Breast epithelium (tissue), 4 donors: Measurements from ENCODE around the gene RAI1. TPM values are rescaled to one million over a fixed set of nuclear protein-coding genes. Genes with fewer than 3 reads are reported as not detected.

Source experiments
- DNase-seq, 2 donors: peaks; one replicate each; pipeline ENCODE4 v3.0.0-alpha.2; 2019; ENCODE audit warnings: low spot score in 2 of 2
- H3K27ac ChIP-seq, 2 donors: fragments of 200-600 bp; sonication (generic) in 1 of 2; one replicate each; pipeline ENCODE4 v1.5.1; 2016 to 2019; ENCODE audit warnings: mild to moderate bottlenecking in 1 of 2
- H3K27me3 ChIP-seq, 2 donors: fragments of 200-600 bp; sonication (generic) in 1 of 2; one replicate each; pipeline versions ENCODE4 v1.5.1 to v1.6.0; 2017 to 2019; ENCODE audit warnings: control low read depth in 1 of 2, mild to moderate bottlenecking in 1 of 2
- H3K36me3 ChIP-seq: fragments of 200-600 bp; one replicate; pipeline ENCODE4 v1.5.1; 2019
- H3K4me1 ChIP-seq, 2 donors: fragments of 200-600 bp; sonication (generic); one replicate each; pipeline ENCODE4 v1.5.1; 2016 to 2019; ENCODE audit warnings: control low read depth in 1 of 2
- H3K4me3 ChIP-seq, 3 donors: fragments of 200-600 bp; sonication (generic); 1 replicate in 2 of 3; 2 replicates in 1 of 3; pipeline ENCODE4 v1.5.1; 2016 to 2019; ENCODE audit warnings: mild to moderate bottlenecking in 3 of 3, moderate library complexity in 2 of 3
- H3K9me3 ChIP-seq, 2 donors: fragments of 200-600 bp; sonication (generic) in 1 of 2; one replicate each; pipeline ENCODE4 v1.5.1; 2016 to 2019; ENCODE audit warnings: control low read depth in 1 of 2
- CTCF ChIP-seq, 3 donors: fragments of 450-650 bp; IDR thresholded peaks; one replicate each; pipeline ENCODE4 v1.5.1; 2016 to 2017; ENCODE audit warnings: antibody characterized with exemption in 3 of 3, mild to moderate bottlenecking in 3 of 3, moderate library complexity in 3 of 3
- POLR2A ChIP-seq: fragments of 450-650 bp; IDR thresholded peaks from one replicate; pipeline ENCODE4 v1.6.1; 2016; ENCODE audit warnings: antibody characterized with exemption, mild to moderate bottlenecking, moderate library complexity
- POLR2AphosphoS5 ChIP-seq, 3 donors: sonication (generic); formaldehyde crosslinking; IDR thresholded peaks; one replicate each; pipeline ENCODE4 v1.6.1; 2017; ENCODE audit warnings: antibody characterized with exemption in 3 of 3
- intact Hi-C: fragments of 100-400 bp; cut with DNase I; formaldehyde crosslinking; loops from one replicate; pipeline ENCODE4 v1.15.1; 2023; ENCODE audit warnings: low total_unique reads
- total RNA-seq, 3 donors: library from RNA; depleted of rRNA; stranded (reverse); fragments of >200 nt; gene quantifications; one replicate each; pipeline ENCODE4 v1.1.0, GENCODE V29; 2016

Gene RAI1
- total RNA-seq, 3 donors from 2014 or later = 5.6 to 25.6 (median 20.6) TPM

GRCh38 chr17:17724307-17725010, 43.2 kb downstream of the RAI1 start:
- no peak for DNase-seq
- H3K36me3 ChIP-seq = no peaks in the 10 kb centered on the region
- intact Hi-C loops = loop anchor here (5.0 kb wide), 1 partner anchor 172 kb away; no protein-coding TSS in a partner anchor
- TF ChIP-seq CTCF (IDR thresholded peaks at IDR 0.05) (no peak), POLR2A (no peak), POLR2AphosphoS5 (IDR thresholded peaks at IDR 0.05) (no peak)
- peaks cover 7 to 18% of the 10 kb centered on the region in 2 donors for H3K4me1 ChIP-seq
- no peaks in the 10 kb centered on the region for H3K9me3 ChIP-seq
- peak overlapping the region; percentile 39 to 83 (median 62) for H3K4me3 ChIP-seq
- H3K27ac ChIP-seq = peak overlapping the region; percentile 61 to 93
- H3K27me3 ChIP-seq = no peaks in the 10 kb centered on the region

GRCh38 chr17:17725011-17725751, 43.9 kb downstream of the RAI1 start:
- H3K36me3 ChIP-seq = no peaks in the 10 kb centered on the region
- TF ChIP-seq CTCF (IDR thresholded peaks at IDR 0.05) (no peak), POLR2AphosphoS5 (IDR thresholded peaks at IDR 0.05) (no peak)
- intact Hi-C loops = loop anchor here (5.0 kb wide), 1 partner anchor 173 kb away; no protein-coding TSS in a partner anchor
- H3K27ac ChIP-seq = peak overlapping the region; percentile 41 to 93
- no peaks in the 10 kb centered on the region for H3K9me3 ChIP-seq
- H3K27me3 ChIP-seq = no peaks in the 10 kb centered on the region
- peak overlapping the region; percentile 39 to 83 (median 62) for H3K4me3 ChIP-seq
- peaks cover 7 to 18% of the 10 kb centered on the region in 2 donors for H3K4me1 ChIP-seq
- DNase-seq = no peak

GRCh38 chr17:17725752-17726457, 44.6 kb downstream of the RAI1 start:
- TF ChIP-seq POLR2AphosphoS5 (IDR thresholded peaks at IDR 0.05) = no peak
- TF ChIP-seq CTCF (IDR thresholded peaks at IDR 0.05) = no peak
- TF ChIP-seq POLR2A = no peak
- peaks cover 9 to 18% of the 10 kb centered on the region in 2 donors for H3K4me1 ChIP-seq

GRCh38 chr17:17726458-17727060, 45.3 kb downstream of the RAI1 start:
- H3K4me1 ChIP-seq = peaks cover 11 to 18% of the 10 kb centered on the region in 2 donors
- no peaks in the 10 kb centered on the region for H3K9me3 ChIP-seq
- intact Hi-C loops = loop anchor here (5.0 kb wide), 1 partner anchor 174 kb away; no protein-coding TSS in a partner anchor
- no peaks in the 10 kb centered on the region for H3K27me3 ChIP-seq
- no peaks in the 10 kb centered on the region for H3K36me3 ChIP-seq
- DNase-seq = no peak
- TF ChIP-seq POLR2A (no peak), POLR2AphosphoS5 (IDR thresholded peaks at IDR 0.05) (no peak), CTCF (IDR thresholded peaks at IDR 0.05) (no peak)
- H3K4me3 ChIP-seq = no peak overlapping the region
- H3K27ac ChIP-seq = peak overlapping the region; percentile 41 to 93

More at GRCh38 chr17:17725752-17726457, 44.6 kb downstream of the RAI1 start:
- Histone ChIP-seq H3K36me3 (no peaks in the 10 kb centered on the region), H3K27me3 (no peaks in the 10 kb centered on the region), H3K27ac (peak overlapping the region; percentile 41 to 93), H3K9me3 (no peaks in the 10 kb centered on the region), H3K4me3 (peak overlapping the region in 1 of 3 donors; percentile 83)
- intact Hi-C loops = loop anchor here (5.0 kb wide), 1 partner anchor 174 kb away; no protein-coding TSS in a partner anchor
- no peak for DNase-seq
